Measurements from ENCODE around the gene MRPS10. TPM values are rescaled to one million over a fixed set of nuclear protein-coding genes. Genes with fewer than 3 reads are reported as not detected.
A peak's percentile ranks its signal among the peaks of the same experiment; 100 is the strongest.
"Not testable (repeated sequence)": the region's sequence is repeated elsewhere in the genome, so short reads cannot be mapped to it uniquely, and the experiment has no call there.

MRPS10 gene
- total RNA-seq, 1 experiment from 2014 or later: 95.1 TPM

GRCh38 chr6:42210551-42210950 lies 7.1 kb downstream of the MRPS10 start:
- DNase-seq (ENCODE audit: low spot score): no peak

GRCh38 chr6:42207559-42207958 lies 10.1 kb downstream of the MRPS10 start:
- not testable (repeated sequence) for DNase-seq (ENCODE audit: low spot score)

- no peak for DNase-seq (ENCODE audit: low spot score)
Observed at GRCh38 chr6:42204768-42205282, 12.8 kb downstream of the MRPS10 start.

GRCh38 chr6:42203183-42203582 lies 14.5 kb downstream of the MRPS10 start:
- DNase-seq (ENCODE audit: low spot score): no peak

- not testable (repeated sequence) for DNase-seq (ENCODE audit: low spot score)
Observed at GRCh38 chr6:42202131-42202915, 15.3 kb downstream of the MRPS10 start.

- no peak for DNase-seq (ENCODE audit: low spot score)
Observed at GRCh38 chr6:42201382-42201781, 16.3 kb downstream of the MRPS10 start.

GRCh38 chr6:42200035-42200434 lies 17.6 kb downstream of the MRPS10 start:
- peak; percentile 65 for DNase-seq (ENCODE audit: low spot score)

- DNase-seq (ENCODE audit: low spot score): peak; percentile 51
Observed at GRCh38 chr6:42199106-42199981, 18.3 kb downstream of the MRPS10 start.

GRCh38 chr6:42197555-42198362 lies 19.9 kb downstream of the MRPS10 start:
- peak; percentile 80 for DNase-seq (ENCODE audit: low spot score)

GRCh38 chr6:42195415-42195814 lies 22.2 kb downstream of the MRPS10 start:
- DNase-seq (ENCODE audit: low spot score): no peak

GRCh38 chr6:42194056-42194455 lies 23.6 kb downstream of the MRPS10 start:
- DNase-seq (ENCODE audit: low spot score): no peak

- DNase-seq (ENCODE audit: low spot score): peak; percentile 18
Observed at GRCh38 chr6:42193491-42193894, 24.2 kb downstream of the MRPS10 start.

- not testable (repeated sequence) for DNase-seq (ENCODE audit: low spot score)
Observed at GRCh38 chr6:42192385-42192784, 25.3 kb downstream of the MRPS10 start.

- no peak for DNase-seq (ENCODE audit: low spot score)
Observed at GRCh38 chr6:42190554-42191183, 27.0 kb downstream of the MRPS10 start.

- DNase-seq (ENCODE audit: low spot score): no peak
Observed at GRCh38 chr6:42188406-42188805, 29.3 kb downstream of the MRPS10 start.

- no peak for DNase-seq (ENCODE audit: low spot score)
Observed at GRCh38 chr6:42185597-42185996, 32.1 kb downstream of the MRPS10 start.

GRCh38 chr6:42184475-42184874 lies 33.2 kb downstream of the MRPS10 start:
- DNase-seq (ENCODE audit: low spot score): no peak

GRCh38 chr6:42182101-42182500 lies 35.6 kb downstream of the MRPS10 start:
- no peak for DNase-seq (ENCODE audit: low spot score)

GRCh38 chr6:42179945-42180313 lies 37.7 kb downstream of the MRPS10 start:
- no peak for DNase-seq (ENCODE audit: low spot score)

GRCh38 chr6:42179261-42179944 lies 38.3 kb downstream of the MRPS10 start:
- DNase-seq (ENCODE audit: low spot score): no peak

Data from A172 (cell line).